ENCODE measurements around the gene FRMD4B. TPM values are rescaled to one million over a fixed set of nuclear protein-coding genes. Genes with fewer than 3 reads are reported as not detected.

The FRMD4B gene
- total and polyA plus RNA-seq, 2 donors from 2014 or later = 11.8 to 50.5 TPM

GRCh38 chr3:69182588-69183316 is 203.1 kb downstream of the FRMD4B start:
- Histone ChIP-seq H3K4me1 (ENCODE audit: control insufficient read depth in 2 of 3, insufficient read depth in 2 of 3, low read depth in 1 of 3, low read length in 3 of 3) (peaks cover 0 to 20% (median 11%) of the 10 kb centered on the region in 3 donors), H3K27me3 (ENCODE audit: control insufficient read depth, insufficient read depth, low read length) (no peaks in the 10 kb centered on the region), H3K4me3 (ENCODE audit: low read length in 3 of 3) (no peak overlapping the region), H3K36me3 (ENCODE audit: control insufficient read depth in 2 of 3, insufficient read depth in 3 of 3, low read length in 3 of 3) (peaks cover 2 to 68% (median 24%) of the 10 kb centered on the region in 3 donors), H3K9ac (ENCODE audit: low read length in 3 of 3) (no peak overlapping the region), H3K9me3 (ENCODE audit: control insufficient read depth in 2 of 3, insufficient read depth in 1 of 3, low read length in 3 of 3) (no peaks in the 10 kb centered on the region), H3K27ac (ENCODE audit: low read depth in 2 of 2, low read length in 2 of 2) (no peak overlapping the region)
- no peak for DNase-seq
- FAIRE-seq = no peak
- intact Hi-C loops (cut with DNase I) = no loop called here
- no peak for TF ChIP-seq CTCF (IDR thresholded peaks at IDR 0.05; ENCODE audit: borderline replicate concordance, extremely low read depth, insufficient read depth)

GRCh38 chr3:69181592-69182211 is 204.2 kb downstream of the FRMD4B start:
- Histone ChIP-seq H3K27ac (ENCODE audit: low read depth in 2 of 2, low read length in 2 of 2) (no peak overlapping the region), H3K9ac (ENCODE audit: low read length in 3 of 3) (no peak overlapping the region), H3K4me3 (ENCODE audit: low read length in 3 of 3) (no peak overlapping the region), H3K4me1 (ENCODE audit: control insufficient read depth in 2 of 3, insufficient read depth in 2 of 3, low read depth in 1 of 3, low read length in 3 of 3) (peaks cover 0 to 20% (median 12%) of the 10 kb centered on the region in 3 donors), H3K27me3 (ENCODE audit: control insufficient read depth, insufficient read depth, low read length) (no peaks in the 10 kb centered on the region), H3K9me3 (ENCODE audit: control insufficient read depth in 2 of 3, insufficient read depth in 1 of 3, low read length in 3 of 3) (no peaks in the 10 kb centered on the region), H3K36me3 (ENCODE audit: control insufficient read depth in 2 of 3, insufficient read depth in 3 of 3, low read length in 3 of 3) (peaks cover 2 to 59% (median 19%) of the 10 kb centered on the region in 3 donors)
- intact Hi-C loops (cut with DNase I) = no loop called here
- FAIRE-seq (no peak), DNase-seq (peak in 1 of 5 donors; percentile 16)
- no peak for TF ChIP-seq CTCF (IDR thresholded peaks at IDR 0.05; ENCODE audit: borderline replicate concordance, extremely low read depth, insufficient read depth)

- H3K36me3 ChIP-seq (ENCODE audit: control insufficient read depth in 2 of 3, insufficient read depth in 3 of 3, low read length in 3 of 3) = peaks cover 2 to 61% (median 19%) of the 10 kb centered on the region in 3 donors
- no peaks in the 10 kb centered on the region for H3K27me3 ChIP-seq (ENCODE audit: control insufficient read depth, insufficient read depth, low read length)
- no peak overlapping the region for H3K4me3 ChIP-seq (ENCODE audit: low read length in 3 of 3)
- H3K9me3 ChIP-seq (ENCODE audit: control insufficient read depth in 2 of 3, insufficient read depth in 1 of 3, low read length in 3 of 3) = no peaks in the 10 kb centered on the region
- no peak for TF ChIP-seq CTCF (IDR thresholded peaks at IDR 0.05; ENCODE audit: borderline replicate concordance, extremely low read depth, insufficient read depth)
- no peak for DNase-seq
- H3K27ac ChIP-seq (ENCODE audit: low read depth in 2 of 2, low read length in 2 of 2) = no peak overlapping the region
- no peak overlapping the region for H3K9ac ChIP-seq (ENCODE audit: low read length in 3 of 3)
- H3K4me1 ChIP-seq (ENCODE audit: control insufficient read depth in 2 of 3, insufficient read depth in 2 of 3, low read depth in 1 of 3, low read length in 3 of 3) = peaks cover 0 to 20% (median 12%) of the 10 kb centered on the region in 3 donors
- intact Hi-C loops (cut with DNase I) = no loop called here
- no peak for FAIRE-seq
Observed at GRCh38 chr3:69180869-69181591, 204.9 kb downstream of the FRMD4B start.
